Spleen (tissue), 7 donors: Measurements from ENCODE around the gene CD36.

Experiments used
- CTCF ChIP-seq, 11 experiments: fragments of 200-600 bp in 7 of 11; fragments of 450-650 bp in 4 of 11; sonication (generic) in 4 of 11; IDR thresholded peaks in 8 of 11; conservative IDR thresholded peaks in 3 of 11; 1 replicate in 7 of 11; 2 replicates in 4 of 11; pipeline versions ENCODE4 v1.4.0 to v1.8.0; 2016 to 2021; ENCODE audit warnings: antibody characterized with exemption in 11 of 11, inconsistent platforms in 4 of 11, mild to moderate bottlenecking in 1 of 11
- POLR2A ChIP-seq, 3 donors: fragments of 450-650 bp; IDR thresholded peaks; one replicate each; pipeline ENCODE4 v1.5.1; 2017; ENCODE audit warnings: antibody characterized with exemption in 3 of 3, mild to moderate bottlenecking in 1 of 3
- POLR2AphosphoS5 ChIP-seq, 3 donors: sonication (generic); formaldehyde crosslinking; IDR thresholded peaks; one replicate each; pipeline ENCODE4 v1.5.1; 2017; ENCODE audit warnings: antibody characterized with exemption in 3 of 3
- donor health status: DM: no; HTN: no; CAD: no; lungs with moderate emphysema.
- donor health status: DM: no; HTN: no; CAD: no.
- donor health status: DM: no; HTN: no; CAD: no.

GRCh38 chr7:80679921-80680907 lies 41.8 kb downstream of the CD36 start:
- no peak for TF ChIP-seq CTCF (IDR thresholded peaks at IDR 0.05 in 8 of 11, conservative IDR thresholded peaks at IDR 0.05 in 3 of 11)
- peak in 1 of 3 donors; percentile 39 for TF ChIP-seq POLR2AphosphoS5 (IDR thresholded peaks at IDR 0.05)
- no peak for TF ChIP-seq POLR2A (IDR thresholded peaks at IDR 0.05)
